H1 (cell line): ENCODE data around the gene PAX8.

ENCODE experiments used
- ATF3 ChIP-seq: IDR thresholded peaks from 2 replicates; pipeline ENCODE4 v1.6.1; 2011; ENCODE audit warnings: low read depth, mild to moderate bottlenecking, low read length; ENCODE audit not compliant: insufficient read depth
- CBX5 ChIP-seq: fragments of 300-800, 300-1000 bp; sonication (generic); IDR thresholded peaks from 2 replicates; pipeline ENCODE4 v1.7.1; 2016; ENCODE audit warnings: antibody characterized with exemption, low read length, low read depth
- RAD21 ChIP-seq, 2 experiments: IDR thresholded peaks in 1 of 2; conservative IDR thresholded peaks in 1 of 2; 2 replicates each; pipeline ENCODE4 v1.6.1; 2011; ENCODE audit warnings: low read depth in 2 of 2, low read length in 2 of 2, improper control_type of control experiment in 1 of 2, inconsistent platforms in 1 of 2, mild to moderate bottlenecking in 1 of 2, moderate library complexity in 1 of 2
- RNF2 ChIP-seq: fragments of 200-900, 300-1000 bp; sonication (generic); IDR thresholded peaks from 2 replicates; pipeline ENCODE4 v1.7.1; 2016; ENCODE audit warnings: borderline replicate concordance, low read depth, mild to moderate bottlenecking, antibody characterized with exemption, low read length; ENCODE audit not compliant: poor library complexity, severe bottlenecking; ENCODE audit errors: missing control alignments
- TF ChIP-seq, protein P1 (sequence below), 3 experiments: IDR thresholded peaks; 1 replicate in 2 of 3; 2 replicates in 1 of 3; pipeline versions ENCODE4 v1.5.1 to v1.6.1; 2011; ENCODE audit warnings: low read length in 3 of 3, mild to moderate bottlenecking in 3 of 3, inconsistent platforms in 2 of 3, low read depth in 1 of 3, moderate library complexity in 1 of 3; ENCODE audit not compliant: insufficient read depth in 1 of 3; ENCODE audit errors: control extremely low read depth in 1 of 3

DNA sequence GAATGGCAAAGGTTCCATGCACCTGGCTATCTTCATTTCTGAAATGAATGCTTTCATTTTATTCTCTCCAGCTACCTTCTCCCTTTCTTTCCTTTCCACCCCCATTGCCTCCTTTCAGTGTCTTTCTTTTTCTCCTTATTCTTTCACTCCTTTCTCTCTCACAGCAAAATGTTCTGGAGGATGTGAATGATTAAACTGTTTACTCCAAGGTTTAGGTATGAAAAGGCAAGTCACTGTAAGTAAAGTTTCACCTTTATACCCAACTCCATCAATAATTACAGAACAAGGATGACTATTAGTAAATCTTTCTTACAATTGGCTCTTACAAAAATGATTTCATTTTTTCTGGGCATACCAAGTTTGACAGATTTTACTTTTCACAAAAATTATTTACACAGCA, 4.3 kb downstream of the PAX8 start:
- no peak for TF ChIP-seq RAD21 (IDR thresholded peaks at IDR 0.05 in 1 of 2, conservative IDR thresholded peaks at IDR 0.05 in 1 of 2; ENCODE audit: low read depth in 2 of 2, low read length in 2 of 2)
- TF ChIP-seq ATF3 = no peak
- TF ChIP-seq, protein P1, sequence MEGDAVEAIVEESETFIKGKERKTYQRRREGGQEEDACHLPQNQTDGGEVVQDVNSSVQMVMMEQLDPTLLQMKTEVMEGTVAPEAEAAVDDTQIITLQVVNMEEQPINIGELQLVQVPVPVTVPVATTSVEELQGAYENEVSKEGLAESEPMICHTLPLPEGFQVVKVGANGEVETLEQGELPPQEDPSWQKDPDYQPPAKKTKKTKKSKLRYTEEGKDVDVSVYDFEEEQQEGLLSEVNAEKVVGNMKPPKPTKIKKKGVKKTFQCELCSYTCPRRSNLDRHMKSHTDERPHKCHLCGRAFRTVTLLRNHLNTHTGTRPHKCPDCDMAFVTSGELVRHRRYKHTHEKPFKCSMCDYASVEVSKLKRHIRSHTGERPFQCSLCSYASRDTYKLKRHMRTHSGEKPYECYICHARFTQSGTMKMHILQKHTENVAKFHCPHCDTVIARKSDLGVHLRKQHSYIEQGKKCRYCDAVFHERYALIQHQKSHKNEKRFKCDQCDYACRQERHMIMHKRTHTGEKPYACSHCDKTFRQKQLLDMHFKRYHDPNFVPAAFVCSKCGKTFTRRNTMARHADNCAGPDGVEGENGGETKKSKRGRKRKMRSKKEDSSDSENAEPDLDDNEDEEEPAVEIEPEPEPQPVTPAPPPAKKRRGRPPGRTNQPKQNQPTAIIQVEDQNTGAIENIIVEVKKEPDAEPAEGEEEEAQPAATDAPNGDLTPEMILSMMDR (IDR thresholded peaks at IDR 0.05; ENCODE audit: control extremely low read depth in 1 of 3, insufficient read depth in 1 of 3, low read depth in 1 of 3, low read length in 3 of 3) = no peak
- TF ChIP-seq CBX5 = no peak
- TF ChIP-seq RNF2 = no peak
